ENCODE results near the gene RBMS3. TPM values are rescaled to one million over a fixed set of nuclear protein-coding genes. Genes with fewer than 3 reads are reported as not detected.
A peak's percentile ranks its signal among the peaks of the same experiment; 100 is the strongest.
"Not testable (repeated sequence)": the region's sequence is repeated elsewhere in the genome, so short reads cannot be mapped to it uniquely, and the experiment has no call there.

RBMS3 gene
- total RNA-seq, 4 donors from 2014 or later = 51.5 to 76.0 (median 66.6) TPM

DNA sequence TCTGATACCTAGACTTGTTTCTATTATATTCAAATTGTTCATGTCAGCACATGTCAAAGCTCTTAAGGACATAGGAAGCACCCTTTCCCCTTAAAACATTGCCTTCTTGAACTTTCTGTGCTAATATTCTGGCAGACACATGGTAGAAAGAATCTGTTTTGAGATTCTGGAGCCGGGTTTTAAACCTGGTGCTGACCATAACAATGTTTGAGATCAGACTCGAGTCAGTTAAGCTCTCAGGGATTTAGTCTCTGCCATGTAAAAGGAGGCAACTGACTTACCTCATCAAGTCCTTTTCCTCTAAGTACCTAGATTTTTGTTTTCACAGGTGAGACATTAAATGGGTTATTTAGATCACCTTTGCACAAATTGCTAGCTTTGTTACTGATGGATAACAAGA, 38.9 kb downstream of the RBMS3 start:
- TF ChIP-seq POLR2A (IDR thresholded peaks at IDR 0.05) (no peak), EP300 (IDR thresholded peaks at IDR 0.05) (no peak), POLR2AphosphoS5 (IDR thresholded peaks at IDR 0.05) (no peak)
- TF ChIP-seq, protein P1, sequence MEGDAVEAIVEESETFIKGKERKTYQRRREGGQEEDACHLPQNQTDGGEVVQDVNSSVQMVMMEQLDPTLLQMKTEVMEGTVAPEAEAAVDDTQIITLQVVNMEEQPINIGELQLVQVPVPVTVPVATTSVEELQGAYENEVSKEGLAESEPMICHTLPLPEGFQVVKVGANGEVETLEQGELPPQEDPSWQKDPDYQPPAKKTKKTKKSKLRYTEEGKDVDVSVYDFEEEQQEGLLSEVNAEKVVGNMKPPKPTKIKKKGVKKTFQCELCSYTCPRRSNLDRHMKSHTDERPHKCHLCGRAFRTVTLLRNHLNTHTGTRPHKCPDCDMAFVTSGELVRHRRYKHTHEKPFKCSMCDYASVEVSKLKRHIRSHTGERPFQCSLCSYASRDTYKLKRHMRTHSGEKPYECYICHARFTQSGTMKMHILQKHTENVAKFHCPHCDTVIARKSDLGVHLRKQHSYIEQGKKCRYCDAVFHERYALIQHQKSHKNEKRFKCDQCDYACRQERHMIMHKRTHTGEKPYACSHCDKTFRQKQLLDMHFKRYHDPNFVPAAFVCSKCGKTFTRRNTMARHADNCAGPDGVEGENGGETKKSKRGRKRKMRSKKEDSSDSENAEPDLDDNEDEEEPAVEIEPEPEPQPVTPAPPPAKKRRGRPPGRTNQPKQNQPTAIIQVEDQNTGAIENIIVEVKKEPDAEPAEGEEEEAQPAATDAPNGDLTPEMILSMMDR (IDR thresholded peaks at IDR 0.05) = no peak
- Histone ChIP-seq H3K4me3 (no peak overlapping the region), H3K4me1 (peaks cover 4 to 60% (median 6%) of the 10 kb centered on the region in 3 donors), H3K27me3 (no peaks in the 10 kb centered on the region), H3K9me3 (no peaks in the 10 kb centered on the region), H3K36me3 (no peaks in the 10 kb centered on the region), H3K27ac (peak overlapping the region in 2 of 4 donors; percentile 11 to 29)
- 26 to 31% methylated on average over 2 of the region's 2 CpGs for WGBS, 2 donors (ENCODE audit: low coverage in 1 of 2)
- ATAC-seq = no peak

GRCh38 chr3:29322586-29322985, 41.7 kb downstream of the RBMS3 start:
- peaks cover 4 to 56% (median 6%) of the 10 kb centered on the region in 3 donors for H3K4me1 ChIP-seq
- no peak for TF ChIP-seq EP300 (IDR thresholded peaks at IDR 0.05)
- TF ChIP-seq POLR2AphosphoS5 (IDR thresholded peaks at IDR 0.05) = no peak
- TF ChIP-seq, protein P1 (IDR thresholded peaks at IDR 0.05) = no peak
- no peak for TF ChIP-seq POLR2A (IDR thresholded peaks at IDR 0.05)
- 86 to 94% methylated on average over 2 to 3 of the region's 3 CpGs for WGBS, 2 donors (ENCODE audit: low coverage in 1 of 2)

GRCh38 chr3:29324180-29324651, 43.3 kb downstream of the RBMS3 start:
- WGBS, 2 donors (ENCODE audit: low coverage in 1 of 2) = 42% methylated on average over 5 of the region's 5 CpGs; no CpG with 5 or more reads in 1 of the 2 donors
- no peaks in the 10 kb centered on the region for H3K36me3 ChIP-seq
- peak overlapping the region in 1 of 2 donors; percentile 32 for H3K4me3 ChIP-seq
- peak; percentile 75 for ATAC-seq
- H3K4me1 ChIP-seq = peaks cover 4 to 45% (median 6%) of the 10 kb centered on the region in 3 donors
- no peaks in the 10 kb centered on the region for H3K9me3 ChIP-seq
- TF ChIP-seq POLR2A (IDR thresholded peaks at IDR 0.05) (no peak), EP300 (IDR thresholded peaks at IDR 0.05) (no peak), POLR2AphosphoS5 (IDR thresholded peaks at IDR 0.05) (no peak)
- TF ChIP-seq, protein P1 (IDR thresholded peaks at IDR 0.05) = no peak
- H3K27me3 ChIP-seq = no peaks in the 10 kb centered on the region
- H3K27ac ChIP-seq = peak overlapping the region; percentile 18 to 59 (median 41)

More at GRCh38 chr3:29322586-29322985, 41.7 kb downstream of the RBMS3 start:
- ATAC-seq = no peak
- Histone ChIP-seq H3K27me3 (no peaks in the 10 kb centered on the region), H3K36me3 (no peaks in the 10 kb centered on the region), H3K27ac (no peak overlapping the region), H3K9me3 (no peaks in the 10 kb centered on the region), H3K4me3 (no peak overlapping the region)

DNA sequence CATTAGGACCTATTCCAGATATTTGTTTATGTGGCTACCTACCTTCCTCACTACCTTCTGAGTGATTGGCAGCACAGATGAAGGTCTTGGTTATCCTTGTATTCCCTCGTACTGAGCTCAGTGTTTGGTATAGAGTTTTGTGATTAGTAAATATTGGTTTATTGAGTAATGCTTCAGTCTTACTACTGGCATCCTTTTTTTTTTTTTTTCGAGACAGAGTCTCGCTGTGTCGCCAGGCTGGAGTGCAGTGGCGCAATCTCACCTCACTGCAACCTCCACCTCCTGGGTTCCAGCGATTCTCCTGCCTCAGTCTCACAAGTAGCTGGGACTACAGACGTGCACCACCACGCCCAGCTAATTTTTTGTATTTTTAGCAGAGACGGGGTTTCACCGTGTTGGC, 45.7 kb downstream of the RBMS3 start:
- H3K4me3 ChIP-seq, H3K27me3 ChIP-seq, ATAC-seq, H3K36me3 ChIP-seq, H3K9me3 ChIP-seq, H3K27ac ChIP-seq: not testable (repeated sequence)
- WGBS, 2 donors (ENCODE audit: low coverage in 1 of 2) = 93 to 100% methylated on average over 3 to 6 of the region's 10 CpGs
- peaks cover 9 to 38% (median 14%) of the 10 kb centered on the region in 3 donors for H3K4me1 ChIP-seq

GRCh38 chr3:29329986-29330890, 49.4 kb downstream of the RBMS3 start:
- no peaks in the 10 kb centered on the region for H3K9me3 ChIP-seq
- no peaks in the 10 kb centered on the region for H3K27me3 ChIP-seq
- peaks cover 12 to 46% (median 15%) of the 10 kb centered on the region in 3 donors for H3K4me1 ChIP-seq
- no peak for TF ChIP-seq POLR2AphosphoS5 (IDR thresholded peaks at IDR 0.05)
- TF ChIP-seq, protein P1 (IDR thresholded peaks at IDR 0.05) = no peak
- no peak for TF ChIP-seq POLR2A (IDR thresholded peaks at IDR 0.05)
- no peak for TF ChIP-seq EP300 (IDR thresholded peaks at IDR 0.05)
- no peak for ATAC-seq
- H3K4me3 ChIP-seq = no peak overlapping the region
- H3K36me3 ChIP-seq = no peaks in the 10 kb centered on the region
- WGBS, 2 donors (ENCODE audit: low coverage in 1 of 2) = 72 to 78% methylated on average over 3 to 4 of the region's 4 CpGs
- peak overlapping the region in 3 of 4 donors; percentile 28 to 70 (median 50) for H3K27ac ChIP-seq
